ENCODE measurements around the gene ARFGAP3.

- TF ChIP-seq CTCF (IDR thresholded peaks at IDR 0.05) (no peak), EP300 (IDR thresholded peaks at IDR 0.05) (no peak)
Measured at GRCh38 chr22:42764895-42765363, 92.1 kb downstream of the ARFGAP3 start.

All from tibial nerve (tissue), 4 donors.